ENCODE data around the gene MOCS2. TPM values are rescaled to one million over a fixed set of nuclear protein-coding genes. Genes with fewer than 3 reads are reported as not detected.

MOCS2 gene
- total and polyA plus RNA-seq, 12 donors = 66.3 to 135 (median 80.3) TPM

GRCh38 chr5:53073348-53073747 lies 36.2 kb downstream of the MOCS2 start:
- TF ChIP-seq CTCF (IDR thresholded peaks at IDR 0.05) = no peak
- no peaks in the 10 kb centered on the region for H3K9me3 ChIP-seq
- intact Hi-C loops (cut with DNase I) = no loop called here
- no peaks in the 10 kb centered on the region for H3K27me3 ChIP-seq
- peak in 3 of 8 donors; percentile 7 to 38 (median 33) for ATAC-seq
- no peak overlapping the region for H3K27ac ChIP-seq
- H3K4me3 ChIP-seq = no peak overlapping the region
- H3K36me3 ChIP-seq = peaks cover 0 to 24% (median 0%) of the 10 kb centered on the region in 9 donors
- 60 to 63% methylated on average over 2 of the region's 2 CpGs for WGBS, 2 donors
- DNase-seq = no peak
- peaks cover 0 to 4% (median 0%) of the 10 kb centered on the region in 9 donors for H3K4me1 ChIP-seq

DNA sequence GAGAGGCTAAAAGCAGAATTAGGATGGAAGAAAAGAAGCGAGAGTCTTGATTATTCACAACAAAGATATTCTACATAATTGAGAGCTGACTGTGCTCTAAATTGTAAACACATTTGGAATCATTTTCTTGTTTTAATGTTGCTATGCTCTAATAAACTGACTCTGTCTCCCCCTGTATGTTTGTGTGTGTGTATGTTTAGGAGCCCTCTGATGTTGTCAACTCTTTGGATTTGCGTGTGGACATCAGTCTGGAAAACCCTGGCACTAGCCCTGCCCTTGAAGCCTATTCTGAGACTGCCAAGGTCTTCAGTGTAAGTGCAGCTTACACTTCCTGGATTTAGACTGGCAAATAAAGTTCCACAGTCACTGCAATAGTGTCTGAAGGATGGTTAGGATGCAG lies 37.8 kb downstream of the MOCS2 start:
- no peak for TF ChIP-seq CTCF (IDR thresholded peaks at IDR 0.05)
- no peaks in the 10 kb centered on the region for H3K9me3 ChIP-seq
- H3K27ac ChIP-seq = no peak overlapping the region
- ATAC-seq (peak in 7 of 8 donors; percentile 53 to 97 (median 65)), DNase-seq (no peak)
- WGBS, 2 donors = 57 to 58% methylated on average over 2 of the region's 2 CpGs
- H3K4me1 ChIP-seq = peaks cover 0 to 4% (median 0%) of the 10 kb centered on the region in 9 donors
- no peak overlapping the region for H3K4me3 ChIP-seq
- H3K27me3 ChIP-seq = no peaks in the 10 kb centered on the region
- intact Hi-C loops (cut with DNase I) = no loop called here
- peaks cover 0 to 30% (median 0%) of the 10 kb centered on the region in 9 donors for H3K36me3 ChIP-seq

DNA sequence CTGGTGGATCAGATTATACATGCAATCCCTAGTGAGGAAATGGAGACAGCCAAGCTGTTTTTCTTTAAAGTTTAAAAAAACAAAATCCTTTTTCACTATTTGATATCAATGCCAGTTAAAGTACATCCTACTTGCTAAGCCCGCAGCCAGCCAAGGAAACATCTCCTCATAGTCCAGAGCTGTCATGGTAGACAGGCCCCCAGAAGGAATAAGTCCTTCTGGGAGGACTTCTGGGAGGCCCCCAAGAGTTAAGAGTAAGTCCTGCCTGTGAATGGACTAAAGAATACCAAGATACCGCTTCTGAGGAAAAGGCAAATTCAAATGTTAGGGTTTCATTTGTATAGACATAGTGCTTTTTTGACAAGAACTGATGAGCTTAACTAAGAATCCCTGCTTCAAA lies 38.3 kb downstream of the MOCS2 start:
- WGBS, 2 donors = 65 to 70% methylated on average over 2 of the region's 2 CpGs
- peaks cover 0 to 28% (median 0%) of the 10 kb centered on the region in 9 donors for H3K36me3 ChIP-seq
- H3K4me3 ChIP-seq = no peak overlapping the region
- H3K27me3 ChIP-seq = no peaks in the 10 kb centered on the region
- TF ChIP-seq CTCF (IDR thresholded peaks at IDR 0.05) = no peak
- ATAC-seq = no peak
- peaks cover 0 to 4% (median 0%) of the 10 kb centered on the region in 9 donors for H3K4me1 ChIP-seq
- H3K9me3 ChIP-seq = no peaks in the 10 kb centered on the region
- no peak for DNase-seq
- no peak overlapping the region for H3K27ac ChIP-seq
- intact Hi-C loops (cut with DNase I) = no loop called here

DNA sequence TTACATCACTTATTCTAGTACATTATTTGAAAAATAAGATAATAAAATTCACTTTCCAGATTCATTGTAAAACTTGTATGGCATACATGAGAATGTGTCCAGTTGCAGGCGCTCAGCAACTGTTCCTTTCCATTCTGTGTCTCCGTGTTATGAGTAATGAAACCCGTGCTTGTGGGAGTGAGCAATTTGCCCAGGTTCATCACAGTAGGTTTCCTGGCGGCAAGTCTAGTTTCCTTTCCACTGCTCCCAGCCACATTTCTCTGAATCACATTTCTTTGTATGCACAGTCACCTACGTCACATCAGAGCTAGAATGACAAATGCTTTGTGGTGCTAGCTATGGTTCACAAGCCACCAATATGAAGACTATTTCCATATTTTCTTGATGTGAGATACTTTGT lies 39.9 kb downstream of the MOCS2 start:
- Histone ChIP-seq H3K4me1 (peaks cover 0 to 9% (median 0%) of the 10 kb centered on the region in 9 donors), H3K4me3 (no peak overlapping the region), H3K27me3 (no peaks in the 10 kb centered on the region), H3K9me3 (no peaks in the 10 kb centered on the region), H3K36me3 (peaks cover 0 to 16% (median 0%) of the 10 kb centered on the region in 9 donors), H3K27ac (no peak overlapping the region)
- intact Hi-C loops (cut with DNase I) = no loop called here
- DNase-seq = no peak
- ATAC-seq = peak in 1 of 8 donors; percentile 28
- WGBS, 2 donors = 91 to 94% methylated on average over 5 of the region's 5 CpGs
- no peak for TF ChIP-seq CTCF (IDR thresholded peaks at IDR 0.05)

Data from heart right ventricle (tissue), 16 donors.